HG03378 (cell line): ENCODE results near the gene CAMK1G.
A peak's percentile ranks its signal among the peaks of the same experiment; 100 is the strongest.

ENCODE experiments used
- ATAC-seq: cut with Tn5 transposase; IDR thresholded peaks from one replicate; pipeline ENCODE4 v1.9.1; 2021; ENCODE audit warnings: mild to moderate bottlenecking, moderate library complexity; ENCODE audit not compliant: unreplicated experiment

Gene CAMK1G

DNA sequence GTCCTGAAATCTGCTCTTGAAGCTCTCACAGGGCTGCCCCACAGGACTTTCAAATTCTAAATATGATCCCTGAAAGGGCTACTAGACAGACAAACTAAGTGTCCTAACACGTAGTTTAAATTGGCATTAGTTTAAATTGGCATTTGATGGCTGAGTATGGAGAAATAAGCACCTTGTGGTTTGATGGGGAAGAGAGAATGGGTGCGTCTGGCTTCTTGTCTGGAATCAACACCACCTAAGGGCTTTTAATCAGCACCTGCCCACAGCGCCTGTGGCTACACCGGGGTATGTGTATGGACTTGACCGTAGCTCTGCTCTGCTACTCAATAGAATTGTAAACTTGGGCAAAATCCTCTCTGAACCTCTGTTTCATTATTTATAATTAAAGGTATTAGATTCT is 74.4 kb downstream of the CAMK1G start:
- ATAC-seq = no peak

DNA sequence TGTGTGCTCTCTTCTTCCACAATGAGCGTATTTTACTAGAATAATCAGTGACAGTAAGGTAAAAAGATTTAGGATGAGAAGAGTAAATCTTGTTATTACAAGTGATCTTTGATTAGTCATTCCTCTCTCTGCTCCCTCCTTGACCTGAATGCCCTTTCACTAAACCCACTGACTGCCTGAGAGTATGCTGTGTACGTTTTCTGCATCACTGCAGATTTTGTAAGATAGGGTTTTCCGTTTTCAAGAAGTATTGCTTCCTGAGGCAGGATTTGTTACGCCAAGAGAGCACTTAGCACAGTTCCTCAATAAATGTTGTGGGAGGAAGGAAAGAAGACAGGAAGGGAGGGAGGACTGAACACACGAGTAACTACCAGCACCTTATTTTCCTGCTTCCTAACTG is 76.4 kb downstream of the CAMK1G start:
- ATAC-seq = peak; percentile 92

- ATAC-seq = no peak
Measured at GRCh38 chr1:209661071-209661470, 77.6 kb downstream of the CAMK1G start.

DNA sequence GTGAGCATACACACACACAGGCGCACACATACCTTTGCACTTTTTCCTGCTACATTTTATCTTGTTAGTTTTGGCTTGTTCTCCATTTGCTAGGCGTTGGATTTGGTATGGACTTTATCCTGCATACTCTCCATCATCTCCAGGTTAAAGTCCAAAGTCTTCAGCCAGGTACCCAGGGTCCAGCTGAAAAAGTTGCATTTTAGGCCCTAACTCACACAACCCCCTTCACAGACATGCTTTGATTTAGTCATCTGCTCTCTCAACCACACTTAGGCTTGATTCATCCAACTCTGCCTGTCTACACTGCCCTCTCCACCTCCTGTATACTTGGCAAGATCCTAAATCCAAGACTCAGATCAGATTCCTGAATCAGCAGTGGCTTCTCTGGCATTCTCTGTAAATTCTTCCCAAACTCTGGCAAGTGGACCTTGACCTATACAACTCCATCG is 79.4 kb downstream of the CAMK1G start:
- ATAC-seq = no peak
